GM21529 (cell line): Measurements from ENCODE around the gene LMX1B.

Source experiments
- ATAC-seq: cut with Tn5 transposase; IDR thresholded peaks from one replicate; pipeline ENCODE4 v1.9.1; 2021; ENCODE audit not compliant: unreplicated experiment

LMX1B gene

GRCh38 chr9:126734877-126735276 is 121.1 kb downstream of the LMX1B start:
- no peak for ATAC-seq

GRCh38 chr9:126735482-126735881 is 121.8 kb downstream of the LMX1B start:
- no peak for ATAC-seq

GRCh38 chr9:126738553-126738952 is 124.8 kb downstream of the LMX1B start:
- ATAC-seq = no peak

GRCh38 chr9:126743041-126743440 is 129.3 kb downstream of the LMX1B start:
- no peak for ATAC-seq

- no peak for ATAC-seq
Measured at GRCh38 chr9:126745574-126746411, 132.1 kb downstream of the LMX1B start.
